HepG2 (cell line): Measurements from ENCODE around the gene UBE2O. TPM values are rescaled to one million over a fixed set of nuclear protein-coding genes. Genes with fewer than 3 reads are reported as not detected.

Experiments used
- ATAC-seq: fragments of 200-7000 bp; cut with Tn5 transposase; 3 replicates; pipeline ENCODE4 v1.9.1; 2020; ENCODE audit warnings: mild to moderate bottlenecking, moderate library complexity
- BruUV-seq: library from RNA; stranded (reverse); fragments of 400-500 nt; replicated peaks from 2 replicates; lab custom pipeline; 2021; lab: Mats Ljungman, UMichigan
- CTCF ChIA-PET: fragments of 300-600 bp; formaldehyde crosslinking; extraction: SDS; loops from one replicate; lab custom pipeline; 2021; ENCODE audit warnings: low total read pairs, inconsistent platforms, low intra/inter-chr PET ratio; lab: Yijun Ruan, JAX
- POLR2A ChIA-PET: fragments of 350-600 bp; sonication (Branson Sonifier 250); formaldehyde crosslinking; loops from one replicate; lab custom pipeline; 2020; ENCODE audit warnings: antibody characterized with exemption, inconsistent platforms; lab: Yijun Ruan, JAX
- DNase-seq: peaks from one replicate; pipeline ENCODE4 v3.0.0-alpha.2; 2015; ENCODE audit warnings: low spot score
- FAIRE-seq: peaks from 3 replicates; lab custom pipeline; 2011; peaks lifted over from hg19 to GRCh38; lab: Jason Lieb, UNC
- H2AFZ ChIP-seq: one replicate; pipeline ENCODE4 v1.6.1; 2011; ENCODE audit warnings: low read length, inconsistent platforms
- H3K27ac ChIP-seq: fragments of 300-600 bp; 3 replicates; pipeline ENCODE4 v1.8.0; 2011; ENCODE audit warnings: mixed run types, mild to moderate bottlenecking, mixed read lengths, low read length, inconsistent platforms; ENCODE audit not compliant: insufficient read depth; ENCODE audit errors: extremely low read length
- H3K27me3 ChIP-seq, 2 experiments: fragments of 200-600 bp in 1 of 2; 2 replicates in 1 of 2; 3 replicates in 1 of 2; pipeline versions ENCODE4 v1.6.0 to v1.8.0; 2011; ENCODE audit warnings: low read length in 2 of 2, mild to moderate bottlenecking in 2 of 2, moderate library complexity in 2 of 2, inconsistent platforms in 1 of 2; ENCODE audit not compliant: insufficient read depth in 2 of 2, control insufficient read depth in 1 of 2
- H3K36me3 ChIP-seq, 2 experiments: fragments of 200-600 bp in 1 of 2; replicated peaks in 1 of 2; 2 replicates in 1 of 2; 3 replicates in 1 of 2; pipeline versions ENCODE4 v1.5.1 to v1.8.0; 2011; ENCODE audit warnings: low read length in 2 of 2, inconsistent platforms in 1 of 2; ENCODE audit not compliant: insufficient read depth in 2 of 2, control insufficient read depth in 1 of 2
- H3K4me1 ChIP-seq: 2 replicates; pipeline ENCODE4 v1.5.1; 2012; ENCODE audit warnings: low read length, inconsistent platforms; ENCODE audit not compliant: insufficient read depth
- H3K4me2 ChIP-seq: 2 replicates; pipeline ENCODE4 v1.6.0; 2011; ENCODE audit warnings: low read depth, low read length, inconsistent platforms
- H3K4me3 ChIP-seq, 3 experiments: fragments of 200-600 bp in 1 of 3; sonication (generic), shearing (Covaris generic) in 1 of 3; replicated peaks in 1 of 3; 2 replicates each; pipeline ENCODE4 v1.5.1; 2011 to 2016; ENCODE audit warnings: low read length in 3 of 3, inconsistent platforms in 2 of 3, low read depth in 2 of 3, mild to moderate bottlenecking in 2 of 3, control low read depth in 1 of 3, mixed read lengths in 1 of 3; ENCODE audit not compliant: insufficient read depth in 1 of 3
- H3K79me2 ChIP-seq: one replicate; pipeline ENCODE4 v1.6.1; 2011; ENCODE audit warnings: low read length, inconsistent platforms; ENCODE audit not compliant: insufficient read depth
- H3K9ac ChIP-seq: 2 replicates; pipeline ENCODE4 v1.6.0; 2011; ENCODE audit warnings: mild to moderate bottlenecking, low read depth, low read length, inconsistent platforms; ENCODE audit not compliant: insufficient read depth
- H3K9me3 ChIP-seq: 2 replicates; pipeline ENCODE4 v1.5.1; 2012; ENCODE audit warnings: mild to moderate bottlenecking, low read length
- H4K20me1 ChIP-seq: 2 replicates; pipeline ENCODE4 v1.6.0; 2011; ENCODE audit warnings: inconsistent platforms, mild to moderate bottlenecking, low read length, moderate library complexity; ENCODE audit not compliant: insufficient read depth
- CEBPZ ChIP-seq: IDR thresholded peaks from 2 replicates; pipeline ENCODE4 v1.6.1; 2012; ENCODE audit warnings: low read length, improper control_type of control experiment
- DMTF1 ChIP-seq: sonication (generic); formaldehyde crosslinking; IDR thresholded peaks from 2 replicates; pipeline ENCODE4 v1.4.0; 2020; ENCODE audit warnings: mild to moderate bottlenecking, missing genetic modification reagents
- FOXA3 ChIP-seq: IDR thresholded peaks from 2 replicates; pipeline ENCODE4 v1.6.1; 2016; ENCODE audit warnings: missing genetic modification reagents, missing compliant biosample characterization
- HDAC6 ChIP-seq: fragments of 200-600 bp; sonication (generic); IDR thresholded peaks from 2 replicates; pipeline ENCODE4 v1.7.0; 2017; ENCODE audit warnings: mild to moderate bottlenecking, antibody characterized with exemption, low read length, low read depth
- NFE2 ChIP-seq: sonication (generic); formaldehyde crosslinking; IDR thresholded peaks from 2 replicates; pipeline ENCODE4 v1.4.0; 2020; ENCODE audit warnings: missing genetic modification reagents
- NFE2L2 ChIP-seq: fragments of 150-350 bp; IDR thresholded peaks from 2 replicates; pipeline ENCODE4 v1.6.1; 2014; ENCODE audit warnings: low read length
- NONO ChIP-seq, 2 experiments: fragments of 450-650 bp in 1 of 2; sonication (generic) in 1 of 2; formaldehyde crosslinking in 1 of 2; IDR thresholded peaks in 1 of 2; conservative IDR thresholded peaks in 1 of 2; 2 replicates each; pipeline versions ENCODE4 v1.6.1 to v1.8.0; 2017 to 2022; ENCODE audit warnings: mild to moderate bottlenecking in 1 of 2, missing genetic modification reagents in 1 of 2, moderate library complexity in 1 of 2
- PAXIP1 ChIP-seq: sonication (generic); formaldehyde crosslinking; conservative IDR thresholded peaks from 2 replicates; pipeline ENCODE4 v1.4.0; 2020; ENCODE audit warnings: mild to moderate bottlenecking, missing genetic modification reagents, moderate library complexity
- PHB2 ChIP-seq: fragments of 450-650 bp; IDR thresholded peaks from 2 replicates; pipeline ENCODE4 v1.6.1; 2018; ENCODE audit not compliant: partially characterized antibody
- RBM22 ChIP-seq: fragments of 200-400 bp; formaldehyde crosslinking; optimal IDR thresholded peaks from 2 replicates; pipeline ENCODE3; 2017; ENCODE audit warnings: mild to moderate bottlenecking, low read length, moderate library complexity
- SAP130 ChIP-seq: IDR thresholded peaks from 2 replicates; pipeline ENCODE4 v1.6.1; 2016; ENCODE audit warnings: low read depth
- YEATS4 ChIP-seq: sonication (generic); formaldehyde crosslinking; IDR thresholded peaks from 2 replicates; pipeline ENCODE4 v1.4.0; 2020; ENCODE audit warnings: missing genetic modification reagents, borderline replicate concordance
- ZNF12 ChIP-seq: sonication (generic); formaldehyde crosslinking; IDR thresholded peaks from 2 replicates; pipeline ENCODE4 v1.5.0; 2020; ENCODE audit warnings: missing genetic modification reagents
- WGBS: methylation state at CpG from one replicate; pipeline ENCODE4 v1.1.6; 2017; ENCODE audit warnings: low lambda C conversion rate; 5-methylcytosine and 5-hydroxymethylcytosine counted together
- in situ Hi-C: cut with HindIII; loops from 2 replicates; pipeline ENCODE4 v1.10.0; 2017; ENCODE audit warnings: low pct_unique_long_range_greater_than_20kb; ENCODE audit not compliant: extremely low pct_ligation_motif_present
- intact Hi-C: fragments of 100-400 bp; cut with micrococcal nuclease; formaldehyde crosslinking; loops from one replicate; pipeline ENCODE4 v1.10.0; 2022; ENCODE audit not compliant: unreplicated experiment
- polyA plus RNA-seq, 8 experiments: library from polyadenylated mRNA; depleted of rRNA in 3 of 8; stranded (reverse) in 7 of 8; unstranded in 1 of 8; fragments of >200 nt; fragmentation: Illumina TruSeq in 4 of 8; extraction: Trizol in 4 of 8; gene quantifications; 2 replicates each; pipeline versions ENCODE4 v1.2.1 to v1.2.3, GENCODE V29; 2011 to 2016; ENCODE audit warnings: low read depth in 4 of 8, missing spikeins in 1 of 8, mixed read lengths in 1 of 8; ENCODE audit not compliant: insufficient read depth in 1 of 8
- total RNA-seq, 5 experiments: library from RNA; depleted of rRNA; stranded (reverse); fragments of >200 nt; fragmentation: Illumina TruSeq; extraction: Trizol; gene quantifications; 2 replicates each; pipeline ENCODE4 v1.2.3, GENCODE V29; 2016; ENCODE audit warnings: low read depth in 1 of 5

UBE2O gene
- total and polyA plus RNA-seq, 2 of the 13 experiments (the other 11 are each of a cell fraction or from before 2014, with no cell fraction given): 21.5 to 23.5 TPM

GRCh38 chr17:76442341-76443338 is 10.3 kb downstream of the UBE2O start:
- in situ Hi-C loops: no loop called here
- ChIA-PET POLR2A (interaction anchor here (1.0 kb wide), 1 partner anchor 57 kb away, joined by 3 read pairs; no protein-coding TSS in a partner anchor), CTCF (no interaction called here)
- peaks cover 82% of the 10 kb centered on the region for H3K4me1 ChIP-seq
- H3K9me3 ChIP-seq: no peaks in the 10 kb centered on the region
- H3K4me2 ChIP-seq: no peak overlapping the region
- 97% methylated on average over 8 of the region's 8 CpGs for WGBS
- peaks cover 97% of the 10 kb centered on the region for H3K79me2 ChIP-seq
- H3K27ac ChIP-seq: no peak overlapping the region
- no peaks in the 10 kb centered on the region for H3K27me3 ChIP-seq
- intact Hi-C loops: no loop called here
- FAIRE-seq (no peak), ATAC-seq (no peak), DNase-seq (no peak)
- H3K36me3 ChIP-seq: peaks cover 2 to 11% of the 10 kb centered on the region in 2 experiments; a peak in 4 of 5 replicates
- BruUV-seq: no TSS peak
- H3K4me3 ChIP-seq: no peak overlapping the region
- H4K20me1 ChIP-seq: peaks cover 81% of the 10 kb centered on the region
- no peak overlapping the region for H3K9ac ChIP-seq
- H2AFZ ChIP-seq: no peak overlapping the region
- TF ChIP-seq PAXIP1 (CRISPR knock-in tag) (no peak), RBM22 (peak; percentile 43), SAP130 (CRISPR knock-in tag) (peak; percentile 22; the same call in 1 of the 2 replicates), HDAC6 (no peak), NFE2 (CRISPR knock-in tag) (peak; percentile 31; the same call in 1 of the 2 replicates), FOXA3 (0 out of 2 replicates have a peak, but pooled peaks have one; percentile 21), PHB2 (no peak), YEATS4 (CRISPR knock-in tag) (no peak), DMTF1 (CRISPR knock-in tag) (no peak), CEBPZ (no peak), NFE2L2 (peak; percentile 44; the same call in 1 of the 2 replicates), NONO (IDR thresholded peaks at IDR 0.05) (no peak), NONO (CRISPR knock-in tag; conservative IDR thresholded peaks at IDR 0.05) (no peak), ZNF12 (peak; percentile 11; the same call in 1 of the 2 replicates)
